ENCODE results near the gene PLIN5.

PLIN5 gene

DNA sequence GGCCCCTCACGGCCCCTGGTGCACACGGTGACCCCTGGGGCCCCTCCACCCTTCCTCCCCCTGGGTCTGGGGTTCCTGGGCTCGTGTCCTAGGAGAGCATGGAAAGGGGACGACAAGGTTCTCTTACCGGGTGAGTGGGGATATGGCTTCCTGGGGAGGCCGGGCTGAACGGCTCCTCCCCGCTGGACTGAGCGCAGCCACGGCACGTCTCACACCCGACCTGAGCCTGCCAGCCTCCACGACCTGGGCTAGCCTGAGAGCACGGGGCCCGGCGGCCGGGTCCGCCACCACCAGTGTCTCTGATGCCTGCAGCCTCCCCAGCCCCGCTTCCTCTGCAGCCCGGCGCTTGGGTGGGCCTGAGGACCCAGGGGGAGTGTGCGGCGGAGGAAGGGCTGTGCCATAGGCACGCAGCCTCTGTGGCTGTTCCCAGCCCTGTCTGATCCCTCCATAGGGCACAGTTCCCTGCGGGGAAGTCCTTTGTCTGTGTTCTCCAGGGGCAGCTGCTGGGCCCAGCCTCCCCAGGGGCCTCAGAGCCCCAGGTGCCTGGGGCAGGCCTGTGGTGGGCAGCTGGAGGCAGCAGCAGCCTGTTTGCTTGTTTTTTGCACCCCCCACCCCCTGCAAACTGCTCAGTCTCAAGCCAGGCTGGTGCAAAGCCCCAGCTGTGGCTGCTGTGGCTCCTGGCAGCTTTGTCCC, 31.7 kb downstream of the PLIN5 start:
- no peaks in the 10 kb centered on the region for H3K27me3 ChIP-seq (ENCODE audit: insufficient read depth, low read depth, severe bottlenecking)
- peaks cover 53% of the 10 kb centered on the region for H3K36me3 ChIP-seq
- no peak overlapping the region for H3K27ac ChIP-seq
- H3K9me3 ChIP-seq (ENCODE audit: severe bottlenecking) = no peaks in the 10 kb centered on the region
- TF ChIP-seq, protein P1, sequence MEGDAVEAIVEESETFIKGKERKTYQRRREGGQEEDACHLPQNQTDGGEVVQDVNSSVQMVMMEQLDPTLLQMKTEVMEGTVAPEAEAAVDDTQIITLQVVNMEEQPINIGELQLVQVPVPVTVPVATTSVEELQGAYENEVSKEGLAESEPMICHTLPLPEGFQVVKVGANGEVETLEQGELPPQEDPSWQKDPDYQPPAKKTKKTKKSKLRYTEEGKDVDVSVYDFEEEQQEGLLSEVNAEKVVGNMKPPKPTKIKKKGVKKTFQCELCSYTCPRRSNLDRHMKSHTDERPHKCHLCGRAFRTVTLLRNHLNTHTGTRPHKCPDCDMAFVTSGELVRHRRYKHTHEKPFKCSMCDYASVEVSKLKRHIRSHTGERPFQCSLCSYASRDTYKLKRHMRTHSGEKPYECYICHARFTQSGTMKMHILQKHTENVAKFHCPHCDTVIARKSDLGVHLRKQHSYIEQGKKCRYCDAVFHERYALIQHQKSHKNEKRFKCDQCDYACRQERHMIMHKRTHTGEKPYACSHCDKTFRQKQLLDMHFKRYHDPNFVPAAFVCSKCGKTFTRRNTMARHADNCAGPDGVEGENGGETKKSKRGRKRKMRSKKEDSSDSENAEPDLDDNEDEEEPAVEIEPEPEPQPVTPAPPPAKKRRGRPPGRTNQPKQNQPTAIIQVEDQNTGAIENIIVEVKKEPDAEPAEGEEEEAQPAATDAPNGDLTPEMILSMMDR (IDR thresholded peaks at IDR 0.05; ENCODE audit: low read depth, low read length) = no peak
- H3K4me3 ChIP-seq (ENCODE audit: low read depth, low read length) = no peak overlapping the region
- DNase-seq = no peak

DNA sequence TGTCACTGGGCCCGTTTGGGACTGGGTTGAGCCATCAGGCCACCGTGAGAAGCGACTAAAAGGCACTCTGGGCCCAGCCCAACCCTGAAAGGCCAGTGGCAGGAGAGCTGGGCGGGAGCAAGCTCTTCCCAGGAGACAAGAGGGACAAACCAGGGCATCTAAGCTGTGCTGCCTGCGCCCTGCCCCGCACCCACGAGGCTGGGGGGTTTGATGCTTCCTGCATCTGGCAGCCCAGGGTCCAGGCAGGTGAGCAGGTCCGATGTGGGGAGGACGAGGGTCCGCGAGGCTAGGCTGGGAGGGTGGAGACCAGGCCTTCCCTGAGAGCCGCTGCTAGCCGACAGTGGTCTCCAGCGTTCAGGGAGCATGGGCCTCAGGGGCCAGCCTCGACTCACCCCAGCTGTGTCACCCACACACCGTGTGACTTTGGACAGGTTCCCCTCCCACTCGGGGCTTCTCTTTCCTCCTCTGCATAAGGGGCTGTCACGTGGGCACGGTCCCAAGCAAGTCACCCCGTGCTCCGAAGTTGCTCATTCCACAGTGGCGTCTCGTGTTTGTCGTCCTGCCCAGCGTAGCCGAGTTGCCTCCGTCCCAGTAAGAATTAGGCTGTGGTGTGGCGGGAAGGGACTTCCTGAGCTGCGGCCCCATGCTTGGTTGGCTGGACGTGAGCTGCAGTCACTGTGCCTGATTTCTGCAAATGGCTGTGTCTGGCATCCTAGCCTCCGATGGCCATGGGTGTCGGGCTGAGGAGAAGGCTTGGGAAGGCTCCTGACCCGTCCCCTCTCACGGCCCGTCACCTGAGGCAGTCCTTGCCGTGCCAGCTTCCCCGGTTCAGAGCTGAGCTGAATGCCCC, 32.5 kb downstream of the PLIN5 start:
- TF ChIP-seq, protein P1 (IDR thresholded peaks at IDR 0.05; ENCODE audit: low read depth, low read length) = no peak
- no peak overlapping the region for H3K4me3 ChIP-seq (ENCODE audit: low read depth, low read length)
- peaks cover 57% of the 10 kb centered on the region for H3K36me3 ChIP-seq
- no peaks in the 10 kb centered on the region for H3K27me3 ChIP-seq (ENCODE audit: insufficient read depth, low read depth, severe bottlenecking)
- no peak for DNase-seq
- H3K9me3 ChIP-seq (ENCODE audit: severe bottlenecking) = no peaks in the 10 kb centered on the region
- no peak overlapping the region for H3K27ac ChIP-seq

DNA sequence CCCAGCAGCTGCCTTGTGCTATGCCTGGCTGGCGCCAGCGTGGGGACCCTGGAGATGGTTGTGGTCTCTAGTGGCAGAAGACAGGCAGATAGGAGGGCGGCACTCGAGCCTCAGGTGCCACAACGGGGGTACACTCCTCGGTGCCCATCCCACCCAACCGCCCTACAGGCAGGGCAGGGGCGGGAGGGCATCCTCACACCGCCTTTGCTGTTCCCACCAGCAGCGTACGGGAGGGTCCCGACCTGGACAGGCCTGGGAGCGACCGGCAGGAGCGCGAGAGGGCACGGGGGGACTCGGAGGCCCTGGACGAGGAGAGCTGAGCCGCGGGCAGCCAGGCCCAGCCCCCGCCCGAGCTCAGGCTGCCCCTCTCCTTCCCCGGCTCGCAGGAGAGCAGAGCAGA, 33.3 kb downstream of the PLIN5 start:
- no peak for DNase-seq
- H3K36me3 ChIP-seq = peaks cover 55% of the 10 kb centered on the region
- no peak overlapping the region for H3K27ac ChIP-seq
- H3K4me3 ChIP-seq (ENCODE audit: low read depth, low read length) = no peak overlapping the region
- TF ChIP-seq, protein P1 (IDR thresholded peaks at IDR 0.05; ENCODE audit: low read depth, low read length) = no peak
- no peaks in the 10 kb centered on the region for H3K9me3 ChIP-seq (ENCODE audit: severe bottlenecking)
- H3K27me3 ChIP-seq (ENCODE audit: insufficient read depth, low read depth, severe bottlenecking) = no peaks in the 10 kb centered on the region

DNA sequence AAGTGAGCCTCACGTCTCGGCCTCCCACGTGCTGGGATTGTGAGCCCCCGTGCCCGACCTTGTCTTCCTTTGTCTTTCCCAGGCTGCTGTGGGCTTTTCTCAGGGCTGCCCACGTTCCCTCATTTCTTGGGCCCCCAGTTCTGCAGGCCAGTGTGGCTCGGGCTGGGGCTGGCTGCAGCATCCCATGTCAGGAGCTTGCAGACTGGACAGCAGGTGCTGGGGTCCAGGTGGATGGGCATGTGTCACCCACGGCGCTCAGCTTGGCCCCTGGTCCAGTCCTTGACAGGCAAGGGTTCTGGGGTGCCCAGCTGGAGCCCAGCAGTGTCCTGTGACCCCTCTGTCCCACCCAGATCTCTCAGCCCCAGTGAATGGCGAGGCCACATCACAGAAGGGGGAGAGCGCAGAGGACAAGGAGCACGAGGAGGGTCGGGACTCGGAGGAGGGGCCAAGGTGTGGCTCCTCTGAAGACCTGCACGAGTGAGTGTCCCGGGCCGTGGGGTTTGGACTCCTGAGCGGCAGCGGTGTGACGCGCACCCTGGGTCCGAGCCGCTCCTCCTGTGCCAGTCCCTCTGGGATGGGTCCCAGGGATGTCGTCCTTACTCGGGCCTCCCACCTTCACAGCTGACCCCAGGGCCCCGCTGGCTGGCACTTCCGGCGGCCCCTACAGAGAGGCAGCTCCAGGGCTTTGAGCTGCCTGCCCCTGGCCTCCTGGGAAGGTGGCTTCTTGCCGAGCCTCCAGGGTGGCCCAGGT, 34.0 kb downstream of the PLIN5 start:
- no peak overlapping the region for H3K4me3 ChIP-seq (ENCODE audit: low read depth, low read length)
- H3K36me3 ChIP-seq = peaks cover 57% of the 10 kb centered on the region
- DNase-seq = no peak
- no peaks in the 10 kb centered on the region for H3K27me3 ChIP-seq (ENCODE audit: insufficient read depth, low read depth, severe bottlenecking)
- no peak overlapping the region for H3K27ac ChIP-seq
- no peaks in the 10 kb centered on the region for H3K9me3 ChIP-seq (ENCODE audit: severe bottlenecking)
- TF ChIP-seq, protein P1 (IDR thresholded peaks at IDR 0.05; ENCODE audit: low read depth, low read length) = no peak

DNA sequence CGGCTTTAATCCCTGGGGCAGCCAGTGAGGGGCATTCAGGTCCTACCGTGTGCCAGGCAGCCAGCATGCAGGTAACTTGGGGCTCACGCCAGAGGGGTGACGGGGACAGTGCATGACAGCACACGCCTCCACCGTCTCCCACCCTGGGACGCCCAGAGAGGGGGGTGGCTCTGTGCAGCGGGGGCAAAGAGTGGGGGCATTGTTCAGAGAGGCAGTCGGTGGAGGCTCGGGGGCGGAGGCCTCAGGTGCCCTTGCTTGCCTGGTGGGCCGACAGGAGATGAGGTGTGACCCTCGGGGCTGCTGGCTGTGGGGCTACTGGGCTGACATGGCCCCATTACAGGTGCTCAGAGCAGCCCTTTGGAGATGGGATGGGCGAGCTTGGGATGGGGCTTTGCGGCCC, 35.2 kb downstream of the PLIN5 start:
- DNase-seq = no peak
- no peaks in the 10 kb centered on the region for H3K27me3 ChIP-seq (ENCODE audit: insufficient read depth, low read depth, severe bottlenecking)
- TF ChIP-seq, protein P1 (IDR thresholded peaks at IDR 0.05; ENCODE audit: low read depth, low read length) = no peak
- H3K4me3 ChIP-seq (ENCODE audit: low read depth, low read length) = no peak overlapping the region
- no peak overlapping the region for H3K27ac ChIP-seq
- H3K9me3 ChIP-seq (ENCODE audit: severe bottlenecking) = no peaks in the 10 kb centered on the region
- peaks cover 58% of the 10 kb centered on the region for H3K36me3 ChIP-seq
